ENCODE data around the gene ECE2. TPM values are rescaled to one million over a fixed set of nuclear protein-coding genes. Genes with fewer than 3 reads are reported as not detected.

ECE2 gene
- not detected for total RNA-seq
- long read RNA-seq: 0 reads

DNA sequence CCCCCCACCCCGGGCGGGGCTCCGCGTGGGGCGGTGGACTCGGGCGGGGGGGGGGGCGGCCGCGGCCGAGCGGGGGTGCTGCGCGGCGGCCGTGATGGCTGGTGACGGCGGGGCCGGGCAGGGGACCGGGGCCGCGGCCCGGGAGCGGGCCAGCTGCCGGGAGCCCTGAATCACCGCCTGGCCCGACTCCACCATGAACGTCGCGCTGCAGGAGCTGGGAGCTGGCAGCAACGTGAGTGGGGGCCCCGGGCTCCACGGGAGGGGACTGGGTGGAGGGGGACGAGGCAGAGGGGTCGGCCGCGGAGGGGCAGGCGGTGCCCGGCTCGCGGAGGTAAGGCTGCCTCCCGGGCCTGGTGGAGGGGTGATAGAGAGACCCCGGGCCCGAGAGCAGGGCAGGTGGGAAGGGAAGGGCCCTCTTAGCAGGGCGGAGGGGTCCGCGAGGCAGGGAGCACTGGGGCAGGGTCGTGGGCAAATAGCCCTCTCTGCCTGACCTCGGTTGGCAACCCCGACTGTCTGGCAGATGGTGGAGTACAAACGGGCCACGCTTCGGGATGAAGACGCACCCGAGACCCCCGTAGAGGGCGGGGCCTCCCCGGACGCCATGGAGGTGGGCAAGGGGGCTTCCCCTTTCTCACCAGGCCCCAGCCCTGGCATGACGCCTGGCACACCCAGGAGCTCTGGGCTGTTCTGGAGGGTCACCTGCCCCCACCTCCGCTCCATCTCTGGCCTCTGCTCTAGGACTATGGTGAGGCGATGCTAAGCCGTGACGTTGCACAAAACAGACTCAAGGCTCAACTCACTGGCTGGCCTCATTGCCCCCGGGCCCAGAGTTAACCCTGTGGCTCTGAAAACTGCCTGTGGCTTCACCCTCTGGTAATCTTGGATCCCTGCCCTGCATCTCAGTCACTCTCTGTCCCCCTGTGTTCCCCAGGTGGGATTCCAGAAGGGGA is at the start of gene ECE2:
ECE2 (plus strand) TSS at position 62 of the 950 bp plus-strand sequence; CDS start at position 194, 132 bp downstream.
- peak within 1 kb of the TSS; percentile 34 for H3K4me3 ChIP-seq
- intact Hi-C loops (cut with micrococcal nuclease): no loop called here
- H3K9me3 ChIP-seq (replicated peaks): no peaks in the 10 kb centered on the region
- no peak for DNase-seq
- no peaks in the 10 kb centered on the region for H3K36me3 ChIP-seq
- TF ChIP-seq, protein P1, sequence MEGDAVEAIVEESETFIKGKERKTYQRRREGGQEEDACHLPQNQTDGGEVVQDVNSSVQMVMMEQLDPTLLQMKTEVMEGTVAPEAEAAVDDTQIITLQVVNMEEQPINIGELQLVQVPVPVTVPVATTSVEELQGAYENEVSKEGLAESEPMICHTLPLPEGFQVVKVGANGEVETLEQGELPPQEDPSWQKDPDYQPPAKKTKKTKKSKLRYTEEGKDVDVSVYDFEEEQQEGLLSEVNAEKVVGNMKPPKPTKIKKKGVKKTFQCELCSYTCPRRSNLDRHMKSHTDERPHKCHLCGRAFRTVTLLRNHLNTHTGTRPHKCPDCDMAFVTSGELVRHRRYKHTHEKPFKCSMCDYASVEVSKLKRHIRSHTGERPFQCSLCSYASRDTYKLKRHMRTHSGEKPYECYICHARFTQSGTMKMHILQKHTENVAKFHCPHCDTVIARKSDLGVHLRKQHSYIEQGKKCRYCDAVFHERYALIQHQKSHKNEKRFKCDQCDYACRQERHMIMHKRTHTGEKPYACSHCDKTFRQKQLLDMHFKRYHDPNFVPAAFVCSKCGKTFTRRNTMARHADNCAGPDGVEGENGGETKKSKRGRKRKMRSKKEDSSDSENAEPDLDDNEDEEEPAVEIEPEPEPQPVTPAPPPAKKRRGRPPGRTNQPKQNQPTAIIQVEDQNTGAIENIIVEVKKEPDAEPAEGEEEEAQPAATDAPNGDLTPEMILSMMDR (IDR thresholded peaks at IDR 0.05; ENCODE audit: borderline replicate concordance): no peak
- H3K27ac ChIP-seq (replicated peaks): no peak within 1 kb of the TSS
- H3K4me1 ChIP-seq: no peaks in the 10 kb centered on the region
- H3K27me3 ChIP-seq (ENCODE audit: low read depth): peaks cover 63% of the 10 kb centered on the region

GRCh38 chr3:184227481-184227935 is 48.3 kb upstream of the ECE2 start:
- peaks cover 91% of the 10 kb centered on the region for H3K27me3 ChIP-seq (ENCODE audit: low read depth)
- H3K27ac ChIP-seq (replicated peaks): no peak overlapping the region
- H3K4me3 ChIP-seq: no peak overlapping the region
- peaks cover 23% of the 10 kb centered on the region for H3K4me1 ChIP-seq
- TF ChIP-seq, protein P1 (IDR thresholded peaks at IDR 0.05; ENCODE audit: borderline replicate concordance): peak; percentile 80
- H3K9me3 ChIP-seq (replicated peaks): no peaks in the 10 kb centered on the region
- H3K36me3 ChIP-seq: no peaks in the 10 kb centered on the region
- intact Hi-C loops (cut with micrococcal nuclease): no loop called here
- DNase-seq: no peak

DNA sequence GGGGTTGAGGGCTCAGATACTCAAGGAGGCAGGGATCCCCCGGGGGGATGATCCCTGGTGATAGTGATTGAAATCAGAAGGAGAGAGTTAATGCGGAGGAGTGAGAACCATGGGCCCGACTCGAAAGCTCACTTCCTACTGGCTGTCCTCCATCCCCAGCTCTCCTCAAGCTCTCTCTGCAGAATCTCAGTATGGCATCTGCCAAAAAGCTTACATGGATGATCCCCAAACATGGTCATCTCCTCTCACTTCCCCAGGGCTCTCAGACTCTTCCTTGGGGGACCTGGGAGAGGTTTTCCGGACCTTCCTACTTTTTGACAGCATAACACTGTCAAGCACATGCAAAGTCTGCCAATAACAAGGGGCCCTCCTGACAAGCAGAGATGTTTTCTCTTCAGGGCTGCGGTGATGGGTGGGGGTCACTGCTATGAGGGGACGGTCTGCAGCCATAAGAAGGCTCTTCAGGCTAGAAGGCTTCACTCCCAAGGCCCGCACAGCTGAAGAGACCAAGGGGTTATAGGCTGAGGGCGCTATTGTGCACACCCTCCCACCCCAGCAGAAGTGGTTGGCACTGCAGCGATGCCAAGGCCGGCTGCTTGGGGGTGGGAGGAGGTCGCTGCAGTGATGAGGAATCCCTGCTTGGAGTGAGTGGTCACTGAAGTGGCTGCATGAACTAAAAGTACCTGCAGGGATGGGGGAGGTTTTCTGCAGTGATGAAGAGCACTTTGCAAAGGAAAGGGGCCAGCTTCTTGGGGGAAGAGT is 47.3 kb upstream of the ECE2 start:
- no peaks in the 10 kb centered on the region for H3K9me3 ChIP-seq (replicated peaks)
- intact Hi-C loops (cut with micrococcal nuclease): no loop called here
- peak overlapping the region; percentile 68 for H3K4me3 ChIP-seq
- H3K27ac ChIP-seq (replicated peaks): no peak overlapping the region
- TF ChIP-seq, protein P1 (IDR thresholded peaks at IDR 0.05; ENCODE audit: borderline replicate concordance): no peak
- no peak for DNase-seq
- peaks cover 23% of the 10 kb centered on the region for H3K4me1 ChIP-seq
- peaks cover 94% of the 10 kb centered on the region for H3K27me3 ChIP-seq (ENCODE audit: low read depth)
- no peaks in the 10 kb centered on the region for H3K36me3 ChIP-seq

DNA sequence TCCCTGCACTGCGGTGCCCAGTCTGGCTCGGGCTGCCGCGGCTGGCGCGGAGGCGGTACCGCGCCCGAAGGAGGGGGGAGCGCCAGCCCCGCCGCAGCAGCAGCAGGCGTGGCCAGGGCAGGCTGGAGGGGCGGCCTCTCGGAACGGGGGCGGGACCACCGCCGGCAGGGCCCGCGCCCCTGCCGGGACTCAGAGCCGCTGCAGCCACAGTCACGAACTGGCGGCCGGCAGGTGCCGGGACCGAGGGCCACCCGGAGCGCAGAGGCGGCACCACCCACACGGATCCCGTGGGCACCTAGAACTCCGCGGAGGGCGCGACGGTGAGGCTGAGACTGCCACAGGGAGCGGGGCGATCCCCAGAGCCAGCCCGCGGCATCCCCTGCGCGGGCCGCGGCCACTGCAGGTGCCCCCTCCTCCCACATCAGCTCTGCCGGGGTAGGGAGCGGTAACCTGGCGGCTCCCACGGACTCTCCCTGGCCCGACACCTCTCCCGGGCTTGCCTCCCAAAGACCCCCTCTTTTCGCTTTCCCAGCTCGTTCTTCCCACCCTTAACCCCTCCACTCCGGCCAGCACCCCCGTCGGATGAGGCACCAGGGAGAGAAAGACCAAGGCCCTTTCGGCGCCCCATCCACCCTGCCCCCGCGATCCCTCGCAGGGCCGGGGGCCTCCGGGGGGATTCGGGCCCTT is 46.3 kb upstream of the ECE2 start, which contains the start of gene VWA5B2:
VWA5B2 (plus strand) TSS at position 192 of the 687 bp plus-strand sequence. CDS start 944 bp downstream, outside the sequence.
- H3K9me3 ChIP-seq (replicated peaks): no peaks in the 10 kb centered on the region
- H3K4me1 ChIP-seq: peaks cover 23% of the 10 kb centered on the region
- no peaks in the 10 kb centered on the region for H3K36me3 ChIP-seq
- DNase-seq: peak; percentile 50
- H3K4me3 ChIP-seq: peak within 1 kb of the TSS; percentile 68
- TF ChIP-seq, protein P1 (IDR thresholded peaks at IDR 0.05; ENCODE audit: borderline replicate concordance): peak; percentile 50
- intact Hi-C loops (cut with micrococcal nuclease): no loop called here
- H3K27me3 ChIP-seq (ENCODE audit: low read depth): peaks cover 98% of the 10 kb centered on the region
- no peak within 1 kb of the TSS for H3K27ac ChIP-seq (replicated peaks)

Data from left ventricle myocardium inferior (tissue), 1 donor.